ENCODE data around the gene METTL26. TPM values are rescaled to one million over a fixed set of nuclear protein-coding genes. Genes with fewer than 3 reads are reported as not detected.

Gene METTL26
- total and polyA plus RNA-seq, 10 of the 15 experiments (the other 5 are each of a cell fraction or from before 2014, with no cell fraction given) = 5.4 to 163 (median 79.3) TPM

DNA sequence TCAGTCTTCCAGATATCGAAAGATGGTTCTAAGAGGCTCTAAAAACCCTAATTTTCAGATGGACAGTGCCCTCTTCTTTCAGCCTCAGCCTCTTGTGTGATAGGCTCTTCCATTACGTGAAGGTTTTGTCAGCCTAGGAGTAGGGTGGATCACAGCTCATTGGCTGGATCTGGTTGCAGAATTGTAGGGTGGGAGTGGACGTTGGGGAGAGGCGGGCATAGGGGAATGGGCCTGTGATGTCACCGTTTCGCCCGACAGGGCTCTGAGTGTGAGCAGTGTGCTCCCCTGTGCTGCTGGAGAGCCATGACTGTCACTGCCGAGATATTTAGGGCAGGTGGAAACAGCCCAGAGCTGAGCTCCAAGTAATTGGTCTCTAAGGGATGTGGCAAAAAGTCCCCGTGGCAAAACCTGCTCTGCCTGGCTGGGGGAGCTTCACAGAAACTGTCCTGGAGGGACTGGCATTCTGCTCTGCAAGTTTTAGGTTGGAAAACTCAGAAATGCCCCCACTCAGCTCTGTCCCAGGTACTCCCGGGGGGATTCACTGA, 11.5 kb downstream of the METTL26 start:
- BruUV-seq (replicated peaks) = no TSS peak
- TF ChIP-seq PAX5 (IDR thresholded peaks at IDR 0.05; ENCODE audit: borderline replicate concordance, low read depth, low read length) (no peak), FOXK2 (IDR thresholded peaks at IDR 0.05) (no peak), CUX1 (IDR thresholded peaks at IDR 0.05; ENCODE audit: insufficient replicate concordance, low read depth, low read length) (no peak), SPI1 (IDR thresholded peaks at IDR 0.05; ENCODE audit: borderline replicate concordance, insufficient read depth, low read depth, low read length) (no peak), IKZF1 (conservative IDR thresholded peaks at IDR 0.05) (no peak), POLR2AphosphoS5 (IDR thresholded peaks at IDR 0.05; ENCODE audit: low read length) (no peak)
- H3K4me3 ChIP-seq = no peak overlapping the region
- H3K27me3 ChIP-seq (replicated peaks in 1 of 2; ENCODE audit: control insufficient read depth in 2 of 2, insufficient read depth in 2 of 2, low read length in 1 of 2) = no peaks in the 10 kb centered on the region
- H3K9ac ChIP-seq (ENCODE audit: control insufficient read depth, insufficient read depth, low read length) = no peak overlapping the region
- intact Hi-C loops (cut with micrococcal nuclease; ENCODE audit: unreplicated experiment) = no loop called here
- SMC1A ChIA-PET (ENCODE audit: uncharacterized antibody, unreplicated experiment) = no interaction called here
- RAD21 ChIA-PET (ENCODE audit: unreplicated experiment) = no interaction called here
- no peaks in the 10 kb centered on the region for H3K9me3 ChIP-seq (replicated peaks; ENCODE audit: control insufficient read depth, insufficient read depth, low read length)
- POLR2A ChIA-PET = no interaction called here
- no peaks in the 10 kb centered on the region for H3K4me1 ChIP-seq (ENCODE audit: control insufficient read depth, insufficient read depth, low read length)
- ATAC-seq (no peak), FAIRE-seq (no peak), DNase-seq (ENCODE audit: low read depth, low spot score) (no peak)
- CTCF ChIA-PET = interaction anchor here (0.9 kb wide), 1 partner anchor 12 kb away, joined by 4 read pairs; the partner anchor contains the start of gene METTL26
- in situ Hi-C loops (cut with MboI) = no loop called here
- H4K20me1 ChIP-seq (ENCODE audit: control insufficient read depth, insufficient read depth) = no peaks in the 10 kb centered on the region; the same call in 1 of the 2 replicates
- WGBS (ENCODE audit: insufficient coverage, insufficient replicate concordance, low lambda C conversion rate, missing lambda C conversion rate) = 57% methylated on average over 10 of the region's 10 CpGs
- no peaks in the 10 kb centered on the region for H3K79me2 ChIP-seq (ENCODE audit: control insufficient read depth, insufficient read depth, low read length)
- H3K36me3 ChIP-seq (ENCODE audit: control insufficient read depth in 2 of 2, insufficient read depth in 2 of 2, low read length in 1 of 2) = no peaks in the 10 kb centered on the region; a peak in 1 of 4 replicates
- no peak overlapping the region for H3K4me2 ChIP-seq (ENCODE audit: control insufficient read depth, insufficient read depth)
- no peak overlapping the region for H2AFZ ChIP-seq (ENCODE audit: control insufficient read depth, low read depth, low read length)
- no peak overlapping the region for H3K27ac ChIP-seq (ENCODE audit: control insufficient read depth, insufficient read depth)

Data from GM12878 (cell line).